Measurements from ENCODE around the gene IDI2. TPM values are rescaled to one million over a fixed set of nuclear protein-coding genes. Genes with fewer than 3 reads are reported as not detected.
"Not testable (repeated sequence)": the region's sequence is repeated elsewhere in the genome, so short reads cannot be mapped to it uniquely, and the experiment has no call there.

The IDI2 gene
- total RNA-seq, 2 donors from 2014 or later = 0.24 TPM; not detected in 1

DNA sequence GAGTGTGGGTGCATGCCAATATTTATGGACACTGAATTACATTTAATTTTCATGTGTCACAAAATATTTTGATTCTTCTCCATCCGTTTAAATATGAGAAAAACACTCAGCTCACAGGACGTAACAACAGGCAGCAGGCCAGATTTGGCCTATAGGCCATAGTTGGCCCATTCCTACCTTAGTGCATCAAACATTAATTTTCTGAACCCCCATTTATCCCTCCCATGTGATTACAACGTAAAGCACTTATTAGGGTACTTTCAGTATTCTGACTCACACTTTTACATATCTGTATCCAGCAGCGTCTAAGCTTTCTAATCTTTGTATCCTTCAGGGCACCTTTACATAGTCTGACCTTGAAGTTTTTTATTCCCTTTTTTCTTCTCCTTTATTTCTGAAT, 19.3 kb upstream of the IDI2 start:
- Histone ChIP-seq H3K4me1 (peaks cover 0 to 41% of the 10 kb centered on the region in 2 donors), H3K27me3 (no peaks in the 10 kb centered on the region), H3K9me3 (no peaks in the 10 kb centered on the region), H3K36me3 (peaks cover 27% of the 10 kb centered on the region), H3K4me3 (no peak overlapping the region), H3K27ac (peak overlapping the region; percentile 54 to 61)
- no peak for DNase-seq (ENCODE audit: low spot score)
- TF ChIP-seq, protein P1, sequence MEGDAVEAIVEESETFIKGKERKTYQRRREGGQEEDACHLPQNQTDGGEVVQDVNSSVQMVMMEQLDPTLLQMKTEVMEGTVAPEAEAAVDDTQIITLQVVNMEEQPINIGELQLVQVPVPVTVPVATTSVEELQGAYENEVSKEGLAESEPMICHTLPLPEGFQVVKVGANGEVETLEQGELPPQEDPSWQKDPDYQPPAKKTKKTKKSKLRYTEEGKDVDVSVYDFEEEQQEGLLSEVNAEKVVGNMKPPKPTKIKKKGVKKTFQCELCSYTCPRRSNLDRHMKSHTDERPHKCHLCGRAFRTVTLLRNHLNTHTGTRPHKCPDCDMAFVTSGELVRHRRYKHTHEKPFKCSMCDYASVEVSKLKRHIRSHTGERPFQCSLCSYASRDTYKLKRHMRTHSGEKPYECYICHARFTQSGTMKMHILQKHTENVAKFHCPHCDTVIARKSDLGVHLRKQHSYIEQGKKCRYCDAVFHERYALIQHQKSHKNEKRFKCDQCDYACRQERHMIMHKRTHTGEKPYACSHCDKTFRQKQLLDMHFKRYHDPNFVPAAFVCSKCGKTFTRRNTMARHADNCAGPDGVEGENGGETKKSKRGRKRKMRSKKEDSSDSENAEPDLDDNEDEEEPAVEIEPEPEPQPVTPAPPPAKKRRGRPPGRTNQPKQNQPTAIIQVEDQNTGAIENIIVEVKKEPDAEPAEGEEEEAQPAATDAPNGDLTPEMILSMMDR (IDR thresholded peaks at IDR 0.05) = no peak

DNA sequence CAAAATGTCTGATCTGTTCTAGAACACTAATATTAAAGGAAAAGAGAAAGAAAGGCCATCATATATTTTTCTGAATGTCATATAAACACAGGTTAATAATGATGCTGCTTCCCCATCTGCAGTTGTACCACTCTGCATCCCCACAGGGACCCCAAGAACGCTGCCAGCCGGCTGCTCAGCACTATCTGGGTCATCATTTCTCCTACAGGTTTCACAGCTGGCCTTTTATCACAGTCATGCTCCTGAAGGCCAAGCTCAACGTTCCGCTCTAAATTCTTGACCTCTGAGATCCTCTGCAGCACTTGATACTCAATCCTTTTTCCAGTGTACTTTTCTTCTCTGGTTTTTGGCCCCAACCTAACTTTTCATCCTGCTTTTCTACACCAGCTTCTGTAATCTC, 18.5 kb upstream of the IDI2 start:
- TF ChIP-seq, protein P1 (IDR thresholded peaks at IDR 0.05) = no peak
- no peak for DNase-seq (ENCODE audit: low spot score)
- Histone ChIP-seq H3K4me3 (no peak overlapping the region), H3K27ac (peak overlapping the region; percentile 54 to 61), H3K9me3 (no peaks in the 10 kb centered on the region), H3K4me1 (peaks cover 0 to 37% of the 10 kb centered on the region in 2 donors), H3K36me3 (peaks cover 27% of the 10 kb centered on the region), H3K27me3 (no peaks in the 10 kb centered on the region)

DNA sequence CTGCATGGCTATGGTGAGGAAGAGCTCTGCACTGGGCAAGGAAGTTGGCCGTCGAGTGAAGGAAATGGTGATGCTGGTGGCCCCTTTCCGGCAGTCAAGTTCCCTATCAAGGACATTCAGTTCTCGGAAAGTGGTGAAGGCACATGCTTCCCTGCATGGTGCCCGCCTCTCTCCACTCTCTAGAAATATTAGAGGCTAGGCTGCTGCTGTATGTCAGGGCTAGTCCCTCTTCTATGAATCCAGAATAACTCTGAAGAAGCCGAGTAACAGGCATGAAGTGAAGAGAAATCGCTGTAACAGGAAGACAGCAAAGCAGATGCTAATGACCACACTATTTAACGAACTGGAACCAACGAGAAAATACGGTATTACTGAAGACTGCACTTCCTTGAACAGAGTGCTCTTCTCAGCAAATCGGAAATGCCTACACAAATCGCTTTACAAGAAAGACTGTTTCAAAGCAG, 17.9 kb upstream of the IDI2 start:
- DNase-seq (ENCODE audit: low spot score) = no peak
- TF ChIP-seq, protein P1 (IDR thresholded peaks at IDR 0.05) = no peak
- peaks cover 27% of the 10 kb centered on the region for H3K36me3 ChIP-seq
- no peaks in the 10 kb centered on the region for H3K27me3 ChIP-seq
- peaks cover 0 to 37% of the 10 kb centered on the region in 2 donors for H3K4me1 ChIP-seq
- no peaks in the 10 kb centered on the region for H3K9me3 ChIP-seq
- peak overlapping the region; percentile 54 to 61 for H3K27ac ChIP-seq
- peak overlapping the region in 1 of 2 donors; percentile 9 for H3K4me3 ChIP-seq

DNA sequence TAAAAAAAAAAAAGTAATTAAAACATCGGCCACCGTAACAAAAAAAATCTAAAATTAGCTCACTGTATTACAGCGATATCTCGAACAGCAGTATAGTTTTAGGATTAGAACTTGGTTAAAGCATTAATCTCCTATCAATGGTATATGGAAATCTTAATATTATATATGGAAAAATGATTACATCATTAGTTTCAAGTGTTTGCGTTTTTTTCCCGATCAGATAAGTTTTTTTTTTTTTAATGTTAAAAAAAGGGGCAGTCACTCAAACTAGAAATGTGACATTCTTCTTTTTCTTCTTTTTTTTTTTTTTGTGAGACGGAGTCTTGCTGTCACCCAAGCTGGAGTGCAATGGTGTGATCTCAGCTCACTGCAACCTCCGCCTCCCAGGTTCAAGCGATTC, 15.9 kb upstream of the IDI2 start:
- no peak for DNase-seq (ENCODE audit: low spot score)
- Histone ChIP-seq H3K9me3 (no peaks in the 10 kb centered on the region), H3K4me3 (no peak overlapping the region), H3K27ac (no peak overlapping the region), H3K4me1 (peaks cover 0 to 31% of the 10 kb centered on the region in 2 donors), H3K27me3 (no peaks in the 10 kb centered on the region), H3K36me3 (peaks cover 46% of the 10 kb centered on the region)
- TF ChIP-seq, protein P1 (IDR thresholded peaks at IDR 0.05) = no peak

DNA sequence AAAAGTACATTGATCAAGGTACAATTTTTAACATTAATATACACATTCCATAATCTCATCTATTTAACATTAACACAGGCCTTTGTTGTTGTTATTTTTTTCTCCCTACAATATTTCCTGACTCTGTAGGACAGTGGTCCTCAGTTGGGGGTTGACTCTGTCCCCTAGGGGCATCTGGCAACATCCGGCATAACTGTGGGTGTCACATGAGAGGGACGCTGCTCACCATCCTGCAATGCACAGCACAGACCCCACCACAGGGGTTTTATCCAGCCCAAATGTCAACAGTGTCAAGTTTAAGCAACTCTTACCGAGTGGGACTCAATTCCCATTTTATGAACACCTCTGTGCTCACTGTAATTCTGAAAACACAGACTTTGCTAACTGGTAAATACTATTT, 14.5 kb upstream of the IDI2 start:
- H3K4me1 ChIP-seq = peaks cover 0 to 21% of the 10 kb centered on the region in 2 donors

DNA sequence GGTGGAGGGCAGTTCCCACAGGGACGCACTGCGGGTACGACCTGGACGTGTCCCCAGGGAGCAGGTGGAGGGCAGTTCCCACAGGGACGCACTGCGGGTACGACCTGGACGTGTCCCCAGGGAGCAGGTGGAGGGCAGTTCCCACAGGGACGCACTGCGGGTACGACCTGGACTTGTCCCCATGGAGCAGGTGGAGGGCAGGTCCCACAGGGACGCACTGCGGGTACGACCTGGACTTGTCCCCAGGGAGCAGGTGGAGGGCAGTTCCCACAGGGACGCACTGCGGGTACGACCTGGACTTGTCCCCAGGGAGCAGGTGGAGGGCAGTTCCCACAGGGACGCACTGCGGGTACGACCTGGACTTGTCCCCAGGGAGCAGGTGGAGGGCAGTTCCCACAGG, 13.1 kb upstream of the IDI2 start:
- not testable (repeated sequence) for H3K27ac ChIP-seq; DNase-seq (ENCODE audit: low spot score); H3K9me3 ChIP-seq; H3K27me3 ChIP-seq; H3K4me1 ChIP-seq; H3K4me3 ChIP-seq
- H3K36me3 ChIP-seq = peaks cover 48% of the 10 kb centered on the region

More for the DNA sequence above, 14.5 kb upstream of the IDI2 start:
- H3K36me3 ChIP-seq = peaks cover 48% of the 10 kb centered on the region
- no peaks in the 10 kb centered on the region for H3K27me3 ChIP-seq
- TF ChIP-seq, protein P1 (IDR thresholded peaks at IDR 0.05) = no peak
- H3K4me3 ChIP-seq = no peak overlapping the region
- DNase-seq (ENCODE audit: low spot score) = no peak
- H3K9me3 ChIP-seq = no peaks in the 10 kb centered on the region
- no peak overlapping the region for H3K27ac ChIP-seq
